ENCODE measurements around the gene WTAP.

DNA sequence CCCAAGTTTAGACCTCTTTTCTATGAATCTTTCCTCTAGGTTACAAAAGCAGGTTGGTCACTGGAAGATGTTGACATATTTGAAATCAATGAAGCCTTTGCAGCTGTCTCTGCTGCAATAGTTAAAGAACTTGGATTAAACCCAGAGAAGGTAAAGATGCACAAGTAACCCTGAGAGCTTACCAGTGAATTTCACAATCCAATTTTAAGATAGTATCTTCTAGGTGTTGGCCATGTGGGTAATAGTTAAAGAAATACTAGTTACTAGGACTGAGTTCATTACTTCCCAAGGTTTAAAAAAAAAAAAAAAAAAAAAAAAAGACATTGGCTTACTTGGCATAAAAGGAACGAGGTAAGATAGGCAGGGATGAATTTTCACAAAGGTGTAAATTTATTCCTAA lies 50.8 kb downstream of the WTAP start:
- TF ChIP-seq CTCF (IDR thresholded peaks at IDR 0.05) (no peak), POLR2A (IDR thresholded peaks at IDR 0.05) (no peak)

Data from Peyer's patch (tissue), 4 donors.